ENCODE data around the gene SRRM2.

SRRM2 gene

DNA sequence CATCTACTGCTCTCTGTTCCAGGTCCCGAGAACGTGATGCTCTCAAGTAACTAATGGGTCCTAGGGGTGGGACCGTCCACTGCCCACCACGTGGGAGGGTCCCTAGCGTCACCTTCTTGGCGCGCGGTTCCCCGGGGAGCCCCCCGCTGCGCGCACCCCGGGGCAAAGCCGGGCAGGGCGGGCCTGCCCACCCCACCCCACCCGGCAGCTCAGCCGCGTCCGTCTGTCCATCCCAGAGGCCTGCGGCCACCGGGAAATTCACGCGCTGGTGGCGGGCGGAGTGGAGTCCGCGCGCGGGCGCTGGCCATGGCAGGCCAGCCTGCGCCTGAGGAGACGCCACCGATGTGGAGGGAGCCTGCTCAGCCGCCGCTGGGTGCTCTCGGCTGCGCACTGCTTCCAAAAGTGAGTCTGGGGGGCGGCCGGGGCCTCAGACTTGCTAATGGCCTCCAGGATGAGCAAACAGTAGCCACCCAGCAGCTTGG, 46.3 kb downstream of the SRRM2 start:
- DNase-seq (ENCODE audit: low spot score), result no peak

DNA sequence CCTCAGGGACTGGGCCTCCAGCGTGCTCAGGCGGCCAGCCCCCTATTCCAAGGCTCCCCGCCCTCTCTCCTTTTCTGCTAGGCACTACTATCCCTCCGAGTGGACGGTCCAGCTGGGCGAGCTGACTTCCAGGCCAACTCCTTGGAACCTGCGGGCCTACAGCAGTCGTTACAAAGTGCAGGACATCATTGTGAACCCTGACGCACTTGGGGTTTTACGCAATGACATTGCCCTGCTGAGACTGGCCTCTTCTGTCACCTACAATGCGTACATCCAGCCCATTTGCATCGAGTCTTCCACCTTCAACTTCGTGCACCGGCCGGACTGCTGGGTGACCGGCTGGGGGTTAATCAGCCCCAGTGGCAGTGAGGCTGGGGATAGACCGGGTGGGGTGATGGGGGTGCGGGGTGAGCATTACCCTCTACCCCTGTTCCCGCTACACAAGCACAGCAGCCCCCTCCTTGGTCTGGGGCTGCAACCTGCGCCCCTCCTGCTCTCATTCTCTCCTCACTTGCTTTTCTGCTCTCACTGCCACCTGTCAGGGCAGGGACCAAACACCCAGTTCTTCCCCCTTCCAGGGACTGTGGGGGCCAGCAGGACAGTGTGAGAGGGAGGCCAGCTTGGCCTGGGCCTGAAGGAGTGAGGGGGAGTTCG, 46.9 kb downstream of the SRRM2 start:
- DNase-seq (ENCODE audit: low spot score), result no peak

DNA sequence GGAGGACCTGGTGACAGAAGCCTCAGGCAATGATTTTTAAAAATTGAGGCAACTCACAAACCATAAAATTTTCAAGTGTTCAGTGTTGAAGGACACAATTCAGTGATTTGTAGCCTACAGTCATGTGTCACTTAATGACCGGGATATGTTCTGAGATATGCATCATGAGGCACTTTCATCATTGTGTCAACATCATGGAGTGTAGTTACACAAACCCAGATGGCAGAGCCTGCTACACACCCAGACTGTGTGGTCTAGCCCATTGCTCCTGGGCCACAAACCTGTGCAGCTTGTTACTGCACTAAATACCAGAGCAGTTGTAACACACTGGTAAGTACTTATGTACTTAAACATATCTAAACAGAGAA, 47.4 kb downstream of the SRRM2 start:
- DNase-seq (ENCODE audit: low spot score), result no peak

DNA sequence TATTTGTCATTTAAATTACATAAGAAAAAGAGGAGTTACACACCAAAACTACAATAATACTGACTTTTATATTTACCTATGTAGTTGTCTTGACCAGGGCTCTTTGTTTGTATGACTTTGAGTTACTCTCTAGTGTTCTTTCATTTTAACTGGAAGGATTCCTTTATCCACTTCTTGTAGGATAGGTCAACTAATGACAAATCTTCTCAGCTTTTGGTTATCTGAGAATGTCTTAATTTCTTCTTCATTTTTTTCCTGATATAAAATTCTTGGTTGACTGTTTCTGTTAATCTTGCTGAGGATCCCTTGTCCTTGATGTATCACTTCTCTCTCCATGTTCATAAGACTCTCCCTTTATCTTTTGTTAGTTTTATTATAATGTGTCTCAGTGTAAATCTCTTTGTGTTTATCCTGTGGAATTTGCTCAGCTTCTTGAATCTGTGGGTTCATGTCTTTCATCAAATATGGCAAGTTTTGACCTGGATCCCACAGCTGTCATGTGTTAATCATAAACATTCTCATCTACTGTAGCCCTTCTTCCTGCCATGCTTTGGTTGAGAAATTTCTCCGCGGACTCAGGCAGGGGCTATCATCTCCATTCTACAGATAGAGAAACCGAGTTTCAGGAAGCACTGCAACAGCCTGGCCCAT, 51.2 kb downstream of the SRRM2 start:
- no peak for DNase-seq (ENCODE audit: low spot score)

DNA sequence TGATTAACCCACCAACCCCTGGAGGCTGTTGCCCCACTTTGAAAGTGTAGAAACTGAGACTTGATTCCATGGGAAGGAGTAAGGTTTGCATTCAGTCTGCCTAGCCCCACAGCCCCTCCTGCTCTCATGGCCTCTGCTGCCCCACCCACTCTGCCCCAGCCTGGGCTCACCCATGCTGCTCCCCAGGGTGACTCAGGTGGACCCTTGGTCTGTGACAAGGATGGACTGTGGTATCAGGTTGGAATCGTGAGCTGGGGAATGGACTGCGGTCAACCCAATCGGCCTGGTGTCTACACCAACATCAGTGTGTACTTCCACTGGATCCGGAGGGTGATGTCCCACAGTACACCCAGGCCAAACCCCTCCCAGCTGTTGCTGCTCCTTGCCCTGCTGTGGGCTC, 52.3 kb downstream of the SRRM2 start:
- DNase-seq (ENCODE audit: low spot score), result no peak

DNA sequence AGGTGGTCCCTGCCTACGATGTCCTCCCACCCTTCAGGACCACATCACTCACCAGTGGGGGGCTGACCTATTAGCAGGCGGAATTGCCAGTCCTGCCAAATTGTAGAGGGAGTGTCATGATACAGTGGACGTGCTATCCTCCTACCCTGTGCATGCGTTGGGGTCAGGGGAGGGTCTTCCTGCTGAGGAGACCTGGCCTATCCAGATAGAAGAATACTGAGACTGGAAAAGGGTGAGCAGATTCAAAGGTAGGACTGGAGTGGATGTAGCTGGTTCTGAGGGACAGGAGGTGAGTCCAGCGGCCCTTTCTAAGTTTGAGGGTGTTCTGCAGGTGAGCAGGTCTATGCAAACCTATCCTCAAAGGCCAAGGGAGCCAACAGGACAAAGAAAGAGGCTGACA, 53.8 kb downstream of the SRRM2 start:
- no peak for DNase-seq (ENCODE audit: low spot score)

DNA sequence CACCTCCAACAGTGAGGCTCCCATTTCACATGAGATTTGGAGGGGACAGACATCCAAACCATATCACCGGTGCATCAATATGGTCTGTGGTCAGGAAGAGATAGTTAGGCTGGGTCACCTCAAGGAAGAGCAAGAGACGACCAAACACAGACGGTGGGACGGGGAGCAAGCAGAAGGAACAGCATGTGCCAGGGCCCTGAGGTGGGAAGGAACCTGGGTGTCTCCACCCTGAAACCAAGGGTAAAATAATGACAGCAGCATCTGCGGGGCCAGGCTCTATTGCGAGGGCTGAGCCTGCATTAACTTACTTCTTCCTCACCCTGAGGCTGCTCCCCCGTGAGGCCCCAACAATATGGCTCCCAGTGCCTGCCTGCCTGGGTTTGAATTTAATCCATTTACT, 55.7 kb downstream of the SRRM2 start:
- DNase-seq (ENCODE audit: low spot score), result no peak

DNA sequence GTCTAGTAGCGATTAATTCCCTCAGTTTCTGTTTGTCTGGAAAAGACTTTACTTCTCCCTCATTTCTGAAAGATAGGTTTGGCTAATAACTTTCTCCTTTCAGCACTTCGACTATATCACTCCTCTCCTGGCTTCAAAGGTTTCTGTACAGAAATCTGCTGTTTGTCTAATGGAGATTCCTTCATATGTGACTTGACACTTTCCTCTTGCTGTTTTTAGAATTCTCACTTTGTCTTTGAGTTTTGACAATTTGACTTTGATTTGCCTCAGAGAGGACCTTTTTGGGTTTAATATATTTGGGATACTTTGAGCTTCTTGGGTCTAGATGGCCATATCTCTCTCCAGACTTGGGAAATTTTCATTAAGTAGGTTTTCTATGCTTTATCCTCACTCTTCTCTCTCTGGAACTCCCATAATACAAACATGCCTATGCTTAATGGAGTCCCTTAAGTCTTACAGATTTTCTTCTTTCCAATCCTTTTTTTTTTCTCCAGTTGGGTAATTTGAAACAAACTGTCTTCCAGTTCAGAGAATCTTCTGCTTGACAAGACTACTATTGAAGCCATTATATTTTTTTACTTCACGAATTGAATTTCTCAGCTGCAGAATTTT, 56.8 kb downstream of the SRRM2 start:
- no peak for DNase-seq (ENCODE audit: low spot score)

DNA sequence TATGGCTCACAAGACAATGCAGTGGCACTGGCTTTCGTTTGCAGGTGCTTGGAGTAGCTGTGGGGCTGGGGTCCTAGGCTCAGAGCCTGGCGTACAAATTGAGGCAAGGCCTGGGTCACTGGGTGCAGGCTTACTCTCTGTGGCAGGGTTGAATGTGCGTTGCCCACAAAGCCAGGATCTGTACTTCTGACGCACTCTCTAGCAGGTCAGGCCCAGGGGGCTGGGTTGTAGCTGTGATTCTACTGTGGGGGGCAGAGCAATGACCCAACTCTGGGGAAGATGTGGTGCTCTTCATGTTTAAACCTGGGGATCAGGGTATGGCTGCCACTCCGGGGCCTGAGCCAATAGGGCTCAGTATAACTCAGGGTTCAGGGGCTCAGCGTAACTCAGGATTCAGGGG, 58.2 kb downstream of the SRRM2 start:
- no peak for DNase-seq (ENCODE audit: low spot score)

DNA sequence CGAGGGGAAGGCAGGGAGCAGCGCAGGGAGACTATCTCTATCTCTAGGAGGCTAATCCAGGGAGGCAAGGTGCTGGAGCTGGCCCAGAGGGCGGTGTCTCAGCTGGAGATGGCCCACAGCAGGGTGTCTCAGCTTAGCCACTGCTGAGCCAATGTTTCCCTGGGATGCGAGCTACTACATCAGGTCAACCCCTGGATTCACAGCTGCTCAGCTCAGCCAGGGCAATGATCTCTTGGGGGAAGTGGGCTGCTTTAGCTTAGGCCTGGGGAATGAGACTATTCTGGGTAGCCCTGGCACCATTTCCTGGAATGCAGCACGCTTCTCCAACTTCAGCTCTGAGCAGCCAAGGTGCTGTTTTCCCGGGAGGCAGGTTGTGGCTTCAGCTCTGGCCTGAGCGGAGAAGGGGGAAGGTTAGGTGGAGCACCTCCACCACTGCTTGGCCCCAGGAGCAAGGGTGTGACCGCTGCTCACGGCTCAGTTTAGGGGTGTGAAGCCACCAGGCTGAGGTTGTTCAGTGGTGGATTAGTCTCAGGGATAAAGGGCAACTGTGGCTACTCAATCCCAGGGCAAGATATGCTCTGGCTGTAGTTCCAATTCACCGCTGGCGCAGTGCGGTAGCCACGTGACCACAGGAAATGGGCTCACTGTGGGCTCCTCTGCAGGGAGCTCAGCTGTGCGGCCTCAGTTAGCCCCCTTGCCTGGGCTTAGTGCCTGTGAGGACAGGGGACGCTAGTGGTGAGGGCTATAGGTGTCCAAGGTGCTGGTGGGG, 59.4 kb downstream of the SRRM2 start:
- no peak for DNase-seq (ENCODE audit: low spot score)

DNA sequence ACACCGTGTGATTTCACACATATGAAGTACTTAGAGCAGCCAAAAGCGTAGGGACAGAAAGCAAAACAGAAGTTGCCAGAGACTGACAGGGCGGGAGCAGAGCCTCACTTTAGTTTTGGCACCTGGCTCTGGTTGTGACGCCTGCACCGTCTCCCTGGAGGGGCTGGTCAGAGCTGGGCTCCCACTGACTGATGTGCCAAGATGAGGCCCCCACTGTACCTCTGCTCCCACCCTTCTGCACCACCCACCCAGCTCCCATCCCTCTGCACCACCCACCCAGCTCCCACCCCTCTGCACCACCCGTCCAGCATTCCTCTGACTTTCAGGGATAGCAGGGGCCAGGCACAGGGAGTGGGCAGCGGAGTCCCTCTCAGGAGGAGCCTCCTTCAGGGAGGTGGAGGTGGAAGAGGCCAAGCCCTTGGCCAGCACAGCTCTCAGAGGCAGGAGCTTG, 61.4 kb downstream of the SRRM2 start:
- DNase-seq (ENCODE audit: low spot score), result no peak

DNA sequence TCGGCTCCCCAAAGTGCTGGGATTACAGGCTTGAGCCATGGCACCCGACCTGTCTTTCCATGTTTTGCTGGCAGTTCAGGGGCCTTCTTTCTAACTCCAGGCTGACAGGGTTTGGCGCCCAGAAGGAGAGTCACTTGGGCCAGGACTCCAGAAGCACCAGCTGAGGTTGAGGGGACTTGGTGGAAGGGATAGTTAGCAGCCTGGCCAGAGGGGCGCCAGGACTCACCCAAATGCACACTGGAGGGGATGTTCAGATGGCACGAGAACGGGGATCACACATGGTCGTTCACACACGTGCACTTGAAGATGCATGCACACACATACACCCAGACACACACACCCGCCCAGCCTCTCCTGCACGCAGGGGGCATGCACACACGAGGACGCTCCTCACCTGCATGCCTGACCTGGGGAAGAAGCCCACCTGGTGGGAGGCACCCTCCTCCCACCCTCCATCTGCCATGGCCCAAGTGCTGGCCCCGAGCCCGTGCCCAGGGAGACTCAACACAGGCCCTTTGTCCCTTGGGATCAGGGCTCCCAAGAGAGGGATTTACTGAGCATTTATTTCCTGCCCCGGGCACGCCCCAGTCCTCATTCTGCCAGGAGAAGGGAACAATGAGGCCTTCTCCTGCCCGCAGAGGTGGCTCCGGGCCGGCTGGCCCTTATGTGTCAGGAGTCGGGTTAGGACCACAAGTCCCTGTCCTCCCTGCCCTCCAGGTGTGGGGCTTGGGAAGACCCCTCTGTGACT, 62.3 kb downstream of the SRRM2 start:
- DNase-seq (ENCODE audit: low spot score), result no peak

DNA sequence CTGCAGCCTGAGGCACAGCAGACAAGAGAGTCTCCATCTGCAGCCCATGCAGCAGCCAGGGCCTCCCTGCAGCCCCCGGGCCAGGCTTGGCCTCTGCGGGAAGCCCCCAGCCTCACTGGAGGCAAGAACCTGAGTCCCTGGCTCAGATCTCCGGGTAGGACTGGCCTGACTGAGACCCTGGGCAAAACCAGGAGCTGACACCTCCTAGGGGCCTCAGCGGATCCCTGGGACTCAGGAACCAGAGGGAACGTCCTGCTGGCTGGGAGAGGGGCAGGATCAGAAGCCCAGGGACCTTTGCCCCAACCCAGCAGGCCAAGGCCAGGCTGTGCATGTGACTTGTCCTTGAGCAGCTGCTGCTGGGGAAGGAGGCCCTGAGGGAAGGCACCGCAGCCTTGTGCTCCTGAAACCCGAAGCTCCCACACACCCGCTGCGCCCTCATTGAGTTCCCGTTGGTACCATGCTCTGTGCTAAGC, 62.9 kb downstream of the SRRM2 start:
- no peak for DNase-seq (ENCODE audit: low spot score)

DNA sequence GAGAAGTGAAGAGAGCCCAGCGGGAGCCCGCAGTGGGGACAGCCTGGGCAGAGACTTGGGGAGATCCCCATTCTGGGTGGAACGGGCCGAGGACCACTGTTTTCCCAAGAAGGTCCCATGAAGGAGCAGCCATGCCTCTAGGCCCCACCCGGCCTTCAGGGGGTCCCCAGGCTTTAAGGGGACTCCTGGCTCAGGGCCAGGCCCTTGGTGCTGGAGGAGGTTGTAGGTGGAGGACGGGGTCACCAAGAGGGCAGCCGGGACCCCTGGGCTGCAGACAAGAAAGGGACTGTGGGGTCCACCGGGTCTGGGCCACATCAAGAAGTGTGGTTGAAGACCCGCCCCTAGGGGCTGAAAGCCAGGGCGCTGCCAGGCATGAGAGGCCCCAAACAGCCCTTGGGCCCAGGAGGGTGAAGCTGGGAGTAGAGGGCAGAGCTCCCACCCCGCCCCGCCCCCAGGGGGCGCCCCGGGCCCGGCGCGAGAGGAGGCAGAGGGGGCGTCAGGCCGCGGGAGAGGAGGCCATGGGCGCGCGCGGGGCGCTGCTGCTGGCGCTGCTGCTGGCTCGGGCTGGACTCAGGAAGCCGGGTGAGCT, 64.4 kb downstream of the SRRM2 start, which contains the start of gene PRSS21:
TSS of gene PRSS21 (plus strand) at position 487 of the 589 bp plus-strand sequence. CDS start at position 519, 32 bp downstream.
- DNase-seq (ENCODE audit: low spot score), result peak; percentile 34

DNA sequence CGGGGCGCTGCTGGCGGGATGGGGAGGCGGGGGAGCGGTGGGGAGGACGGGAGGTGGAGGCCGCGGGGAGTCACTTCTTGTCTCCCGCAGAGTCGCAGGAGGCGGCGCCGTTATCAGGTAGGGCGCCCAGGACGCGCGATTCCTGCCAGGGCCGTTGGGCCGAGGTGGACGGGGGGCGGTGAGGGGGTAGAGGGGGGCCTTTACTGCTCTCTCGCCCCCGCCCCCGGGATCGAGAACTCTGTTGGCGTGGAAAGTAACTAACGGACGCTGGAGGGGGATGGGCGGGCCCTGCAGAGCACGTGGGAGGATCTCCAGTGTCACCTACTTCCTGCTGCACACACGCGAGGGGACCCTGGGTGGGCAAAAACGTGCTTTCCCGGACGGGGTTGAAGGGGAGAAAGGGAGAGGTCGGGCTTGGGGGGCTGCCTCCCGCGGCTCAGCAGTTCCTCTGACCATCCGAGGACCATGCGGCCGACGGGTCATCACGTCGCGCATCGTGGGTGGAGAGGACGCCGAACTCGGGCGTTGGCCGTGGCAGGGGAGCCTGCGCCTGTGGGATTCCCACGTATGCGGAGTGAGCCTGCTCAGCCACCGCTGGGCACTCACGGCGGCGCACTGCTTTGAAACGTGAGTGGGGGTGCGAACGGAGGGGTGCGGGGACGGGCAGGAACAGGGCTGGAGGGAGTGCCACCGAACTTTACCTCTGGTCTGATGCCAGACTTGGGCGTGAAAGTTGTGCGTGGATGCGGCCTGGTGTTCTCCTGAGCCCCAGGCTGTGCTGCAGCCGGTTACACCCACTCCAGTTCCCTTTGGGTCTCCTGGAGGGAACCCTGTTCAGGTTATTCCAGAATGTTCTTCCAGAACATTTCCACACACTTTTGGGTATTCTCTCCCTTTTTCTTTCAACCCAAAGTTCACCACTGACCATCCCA, 65.2 kb downstream of the SRRM2 start:
- no peak for DNase-seq (ENCODE audit: low spot score)

DNA sequence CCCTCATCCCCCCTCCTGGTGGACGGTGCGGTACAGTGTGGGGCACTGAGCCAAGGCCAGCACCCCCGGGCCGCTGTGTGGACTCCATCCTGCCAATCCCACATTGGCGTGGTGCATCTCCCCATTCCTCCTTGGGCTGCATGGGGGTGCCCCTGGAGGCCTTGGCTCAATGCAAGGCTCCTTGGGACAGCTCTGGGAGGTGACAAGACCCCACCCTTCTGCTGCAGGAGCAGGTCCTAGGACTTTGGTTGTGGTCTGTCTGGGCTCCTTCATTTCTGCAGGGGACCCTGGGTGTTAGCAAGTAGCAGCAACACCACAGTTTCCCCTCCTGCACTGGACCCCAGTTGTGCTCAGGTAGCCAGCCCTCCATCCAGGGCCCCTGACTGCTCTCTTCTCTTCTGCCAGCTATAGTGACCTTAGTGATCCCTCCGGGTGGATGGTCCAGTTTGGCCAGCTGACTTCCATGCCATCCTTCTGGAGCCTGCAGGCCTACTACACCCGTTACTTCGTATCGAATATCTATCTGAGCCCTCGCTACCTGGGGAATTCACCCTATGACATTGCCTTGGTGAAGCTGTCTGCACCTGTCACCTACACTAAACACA, 65.9 kb downstream of the SRRM2 start:
- no peak for DNase-seq (ENCODE audit: low spot score)

DNA sequence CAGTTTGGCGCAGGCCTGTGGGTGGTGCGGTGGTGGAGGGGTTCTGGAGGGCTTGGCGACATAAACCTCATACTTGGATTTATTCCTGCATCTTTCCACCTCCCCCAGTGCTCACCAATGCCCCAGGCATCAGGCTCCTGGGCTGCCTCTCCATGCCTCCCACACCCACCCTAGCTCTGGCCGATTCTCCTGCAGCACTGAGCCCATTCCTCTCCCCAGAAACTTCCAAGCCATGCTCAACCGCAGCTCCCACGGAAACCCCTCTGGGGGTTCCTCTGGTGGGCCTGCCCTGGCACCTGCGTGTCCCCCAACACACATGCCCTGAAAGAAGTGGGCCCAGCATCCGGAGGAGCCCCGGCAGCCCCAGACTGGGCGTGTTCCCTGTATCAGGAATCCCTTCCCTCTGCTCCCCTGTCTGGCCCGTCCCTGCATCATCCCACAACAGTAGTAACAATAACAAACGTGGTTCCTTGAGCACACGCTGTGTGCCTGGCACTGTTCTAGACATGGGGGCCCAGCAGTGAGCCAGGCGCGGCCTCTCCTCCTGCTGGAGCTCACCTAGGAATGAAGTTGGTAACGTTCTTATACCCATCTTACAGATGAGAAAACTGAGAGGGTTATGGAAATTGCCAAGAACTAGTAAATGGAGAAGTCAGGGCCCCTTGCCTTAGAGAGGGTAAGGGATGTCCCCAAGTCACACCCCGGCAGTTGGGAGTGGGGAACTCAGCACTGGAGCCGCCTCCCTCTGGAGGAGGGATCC, 66.9 kb downstream of the SRRM2 start:
- no peak for DNase-seq (ENCODE audit: low spot score)

DNA sequence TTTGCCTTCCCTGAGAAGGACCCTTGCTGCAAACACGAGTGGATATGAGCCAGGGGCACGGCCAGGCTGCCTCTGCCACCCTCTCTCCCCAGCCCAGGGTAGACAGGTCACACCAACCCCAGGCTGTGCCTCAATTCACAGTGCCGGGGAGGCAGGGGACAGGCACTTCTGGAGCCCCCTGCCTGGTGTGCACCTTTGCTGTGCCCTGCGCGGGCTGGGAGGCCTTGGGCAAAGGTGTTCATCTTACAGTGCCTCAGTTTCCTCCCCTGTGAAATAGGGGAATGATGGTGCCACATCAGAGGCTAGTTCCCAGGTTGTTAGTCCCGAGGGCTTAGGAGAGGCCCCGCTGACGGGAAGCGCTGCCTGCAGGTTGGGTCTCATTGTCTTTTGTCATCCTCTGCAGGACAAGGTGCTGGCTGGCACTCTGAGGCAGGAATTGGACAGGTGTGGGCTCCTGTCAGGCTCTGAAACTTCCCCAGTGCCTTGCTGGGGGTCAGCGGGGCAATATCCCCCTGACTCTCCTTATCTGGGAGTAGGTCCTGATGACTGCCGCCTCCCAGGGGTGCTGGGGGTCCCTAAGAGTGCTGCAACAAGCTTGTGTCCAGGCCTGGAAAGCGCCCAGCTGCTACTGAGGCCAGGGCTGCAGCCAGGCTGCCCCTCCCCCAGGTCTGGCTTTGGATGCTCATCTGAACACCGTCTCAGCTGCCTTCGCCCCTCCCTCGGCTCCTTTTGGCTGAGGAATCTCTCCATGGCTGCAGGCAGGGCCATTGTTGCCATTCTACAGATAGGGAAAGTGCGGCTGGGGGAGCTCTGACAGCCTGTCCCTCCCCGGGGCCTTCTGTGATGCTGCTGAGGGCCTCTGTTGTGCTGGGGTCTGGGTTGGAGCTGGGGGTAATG, 67.7 kb downstream of the SRRM2 start:
- no peak for DNase-seq (ENCODE audit: low spot score)

Data from germinal center (tissue), 1 donor.